CD14-positive monocyte (primary cell): ENCODE results near the gene INSIG2. TPM values are rescaled to one million over a fixed set of nuclear protein-coding genes. Genes with fewer than 3 reads are reported as not detected.

ENCODE experiments used
- DNase-seq, 3 donors: peaks; one replicate each; pipeline ENCODE4 v3.0.0-alpha.2; 2011 to 2022
- H2AFZ ChIP-seq: 2 replicates; pipeline ENCODE4 v1.6.0; 2012; ENCODE audit warnings: mild to moderate bottlenecking, low read depth, low read length, inconsistent platforms; ENCODE audit not compliant: insufficient read depth, poor library complexity, severe bottlenecking
- H3K27ac ChIP-seq, 2 donors: 1 replicate in 1 of 2; 2 replicates in 1 of 2; pipeline ENCODE4 v1.5.1; 2012 to 2013; ENCODE audit warnings: low read length in 2 of 2, control low read depth in 1 of 2, inconsistent platforms in 1 of 2, low read depth in 1 of 2, mild to moderate bottlenecking in 1 of 2
- H3K27me3 ChIP-seq, 2 donors: one replicate each; pipeline versions ENCODE4 v1.6.0 to v1.6.1; 2011 to 2013; ENCODE audit warnings: low read length in 2 of 2; ENCODE audit not compliant: control insufficient read depth in 2 of 2, insufficient read depth in 2 of 2
- H3K36me3 ChIP-seq, 2 donors: replicated peaks in 1 of 2; 1 replicate in 1 of 2; 2 replicates in 1 of 2; pipeline versions ENCODE4 v1.5.1 to v1.6.1; 2012 to 2013; ENCODE audit warnings: low read length in 2 of 2, control low read depth in 1 of 2, inconsistent platforms in 1 of 2, mild to moderate bottlenecking in 1 of 2; ENCODE audit not compliant: insufficient read depth in 2 of 2, control insufficient read depth in 1 of 2
- H3K4me1 ChIP-seq, 2 donors: 1 replicate in 1 of 2; 2 replicates in 1 of 2; pipeline versions ENCODE4 v1.5.1 to v1.6.1; 2012 to 2013; ENCODE audit warnings: low read length in 2 of 2, control low read depth in 1 of 2, inconsistent platforms in 1 of 2, mild to moderate bottlenecking in 1 of 2, moderate library complexity in 1 of 2; ENCODE audit not compliant: insufficient read depth in 2 of 2, control insufficient read depth in 1 of 2
- H3K4me2 ChIP-seq: replicated peaks from 2 replicates; pipeline ENCODE3; 2012; ENCODE audit warnings: low read length, moderate library complexity, mild to moderate bottlenecking; ENCODE audit not compliant: poor library complexity, severe bottlenecking; ENCODE audit errors: extremely low read depth
- H3K4me3 ChIP-seq, 3 experiments: fragments of 200-600 bp in 1 of 3; sonication (generic) in 1 of 3; replicated peaks in 1 of 3; 1 replicate in 2 of 3; 2 replicates in 1 of 3; pipeline ENCODE4 v1.5.1; 2011 to 2013; ENCODE audit warnings: low read length in 3 of 3, mild to moderate bottlenecking in 3 of 3, control low read depth in 2 of 3, low read depth in 2 of 3, inconsistent platforms in 1 of 3, moderate library complexity in 1 of 3
- H3K79me2 ChIP-seq: 2 replicates; pipeline ENCODE4 v1.6.0; 2012; ENCODE audit warnings: mild to moderate bottlenecking, control low read depth, inconsistent platforms, low read length, moderate library complexity; ENCODE audit not compliant: insufficient read depth
- H3K9ac ChIP-seq: 2 replicates; pipeline ENCODE4 v1.6.0; 2017; ENCODE audit warnings: low read length, mild to moderate bottlenecking; ENCODE audit not compliant: insufficient read depth, poor library complexity, severe bottlenecking
- H3K9me3 ChIP-seq, 2 donors: replicated peaks in 1 of 2; 1 replicate in 1 of 2; 2 replicates in 1 of 2; pipeline versions ENCODE4 v1.5.1 to v1.6.1; 2012 to 2013; ENCODE audit warnings: low read length in 2 of 2, control low read depth in 1 of 2; ENCODE audit not compliant: control insufficient read depth in 1 of 2, insufficient read depth in 1 of 2
- H4K20me1 ChIP-seq: 2 replicates; pipeline ENCODE4 v1.6.0; 2012; ENCODE audit warnings: mild to moderate bottlenecking, low read length, control low read depth, moderate library complexity; ENCODE audit not compliant: insufficient read depth
- H3K27ac Mint-ChIP-seq, 7 donors: one replicate each; pipeline ENCODE4 v1.8.0; 2020; ENCODE audit warnings: mild to moderate bottlenecking in 7 of 7, mixed read lengths in 7 of 7, moderate library complexity in 6 of 7, inconsistent platforms in 2 of 7
- H3K27me3 Mint-ChIP-seq, 3 donors: one replicate each; pipeline ENCODE4 v1.8.0; 2021 to 2022; ENCODE audit warnings: low read depth in 3 of 3, mild to moderate bottlenecking in 3 of 3, mixed read lengths in 3 of 3, moderate library complexity in 3 of 3, inconsistent platforms in 1 of 3
- H3K36me3 Mint-ChIP-seq, 2 donors: one replicate each; pipeline ENCODE4 v1.8.0; 2020; ENCODE audit warnings: mixed read lengths in 2 of 2, inconsistent platforms in 1 of 2, mild to moderate bottlenecking in 1 of 2
- H3K4me1 Mint-ChIP-seq: one replicate; pipeline ENCODE4 v1.8.0; 2020; ENCODE audit warnings: mild to moderate bottlenecking, mixed read lengths
- H3K4me3 Mint-ChIP-seq, 2 donors: one replicate each; pipeline ENCODE4 v1.8.0; 2020; ENCODE audit warnings: mild to moderate bottlenecking in 2 of 2, mixed read lengths in 2 of 2, moderate library complexity in 1 of 2
- H3K9me3 Mint-ChIP-seq, 7 donors: one replicate each; pipeline ENCODE4 v1.8.0; 2020 to 2022; ENCODE audit warnings: mixed read lengths in 7 of 7, mild to moderate bottlenecking in 6 of 7, moderate library complexity in 6 of 7, inconsistent platforms in 2 of 7
- WGBS: methylation state at CpG from one replicate; pipeline ENCODE4 v1.1.5; 2013; ENCODE audit warnings: missing lambda C conversion rate; ENCODE audit not compliant: insufficient coverage; 5-methylcytosine and 5-hydroxymethylcytosine counted together
- intact Hi-C, 2 donors: fragments of 100-400 bp; cut with micrococcal nuclease; formaldehyde crosslinking; loops; one replicate each; pipeline versions ENCODE4 v1.15.0 to v1.15.1; 2023
- polyA plus RNA-seq, 3 donors: library from polyadenylated mRNA; depleted of rRNA in 1 of 3; unstranded in 2 of 3; stranded (reverse) in 1 of 3; fragments of 300-500 nt in 2 of 3; fragments of >200 nt in 1 of 3; fragmentation: Illumina TruSeq in 2 of 3; gene quantifications; 1 replicate in 2 of 3; 2 replicates in 1 of 3; pipeline ENCODE4 v1.2.3, GENCODE V29; 2012 to 2021
- TF ChIP-seq, protein P1 (sequence below): fragments of 200-600 bp; IDR thresholded peaks from one replicate; pipeline ENCODE4 v1.8.0; 2022; ENCODE audit warnings: antibody characterized with exemption, mild to moderate bottlenecking

Gene INSIG2
- polyA plus RNA-seq, 3 donors: 13.6 to 17.2 (median 14.8) TPM

GRCh38 chr2:118049140-118049815 is 39.0 kb upstream of the INSIG2 start:
- Mint-ChIP-seq H3K27me3 (peaks cover 1 to 3% (median 3%) of the 10 kb centered on the region in 3 donors), H3K4me3 (no peak overlapping the region)
- no peak overlapping the region for H3K4me2 ChIP-seq

GRCh38 chr2:118049816-118050140 is 38.5 kb upstream of the INSIG2 start:
- H3K9me3 ChIP-seq: no peaks in the 10 kb centered on the region
- peaks cover 21 to 38% of the 10 kb centered on the region in 2 donors for H3K4me1 ChIP-seq
- no peaks in the 10 kb centered on the region for H3K36me3 Mint-ChIP-seq
- H4K20me1 ChIP-seq: no peaks in the 10 kb centered on the region
- TF ChIP-seq, protein P1, sequence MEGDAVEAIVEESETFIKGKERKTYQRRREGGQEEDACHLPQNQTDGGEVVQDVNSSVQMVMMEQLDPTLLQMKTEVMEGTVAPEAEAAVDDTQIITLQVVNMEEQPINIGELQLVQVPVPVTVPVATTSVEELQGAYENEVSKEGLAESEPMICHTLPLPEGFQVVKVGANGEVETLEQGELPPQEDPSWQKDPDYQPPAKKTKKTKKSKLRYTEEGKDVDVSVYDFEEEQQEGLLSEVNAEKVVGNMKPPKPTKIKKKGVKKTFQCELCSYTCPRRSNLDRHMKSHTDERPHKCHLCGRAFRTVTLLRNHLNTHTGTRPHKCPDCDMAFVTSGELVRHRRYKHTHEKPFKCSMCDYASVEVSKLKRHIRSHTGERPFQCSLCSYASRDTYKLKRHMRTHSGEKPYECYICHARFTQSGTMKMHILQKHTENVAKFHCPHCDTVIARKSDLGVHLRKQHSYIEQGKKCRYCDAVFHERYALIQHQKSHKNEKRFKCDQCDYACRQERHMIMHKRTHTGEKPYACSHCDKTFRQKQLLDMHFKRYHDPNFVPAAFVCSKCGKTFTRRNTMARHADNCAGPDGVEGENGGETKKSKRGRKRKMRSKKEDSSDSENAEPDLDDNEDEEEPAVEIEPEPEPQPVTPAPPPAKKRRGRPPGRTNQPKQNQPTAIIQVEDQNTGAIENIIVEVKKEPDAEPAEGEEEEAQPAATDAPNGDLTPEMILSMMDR: no peak
- H3K4me1 Mint-ChIP-seq: peaks cover 30% of the 10 kb centered on the region
- DNase-seq: peak in 2 of 3 donors; percentile 35 to 55
- intact Hi-C loops: loop anchor here (5.0 to 10.0 kb wide), 2 partner anchors 32 to 805 kb away; no protein-coding TSS in a partner anchor
- no peak overlapping the region for H2AFZ ChIP-seq
- peaks cover 0 to 2% (median 0%) of the 10 kb centered on the region in 3 donors for H3K27me3 Mint-ChIP-seq
- H3K9me3 Mint-ChIP-seq: no peaks in the 10 kb centered on the region
- no peaks in the 10 kb centered on the region for H3K36me3 ChIP-seq
- H3K79me2 ChIP-seq: no peaks in the 10 kb centered on the region
- H3K4me2 ChIP-seq: no peak overlapping the region
- peak overlapping the region in 3 of 7 donors; percentile 42 to 66 (median 46) for H3K27ac Mint-ChIP-seq
- no peaks in the 10 kb centered on the region for H3K27me3 ChIP-seq
- no peak overlapping the region for H3K9ac ChIP-seq
- H3K4me3 Mint-ChIP-seq: no peak overlapping the region
- peak overlapping the region in 1 of 2 donors; percentile 18 for H3K27ac ChIP-seq
- H3K4me3 ChIP-seq: no peak overlapping the region

More at GRCh38 chr2:118049140-118049815, 39.0 kb upstream of the INSIG2 start:
- Histone ChIP-seq H3K27ac (peak overlapping the region in 1 of 2 donors; percentile 18), H3K4me1 (peaks cover 17 to 33% of the 10 kb centered on the region in 2 donors), H3K9ac (no peak overlapping the region), H3K36me3 (no peaks in the 10 kb centered on the region), H3K4me3 (no peak overlapping the region), H4K20me1 (no peaks in the 10 kb centered on the region), H2AFZ (no peak overlapping the region), H3K9me3 (no peaks in the 10 kb centered on the region), H3K27me3 (no peaks in the 10 kb centered on the region), H3K79me2 (no peaks in the 10 kb centered on the region)
- Mint-ChIP-seq H3K27ac (peak overlapping the region in 3 of 7 donors; percentile 42 to 66 (median 46)), H3K36me3 (no peaks in the 10 kb centered on the region), H3K4me1 (peaks cover 25% of the 10 kb centered on the region), H3K9me3 (no peaks in the 10 kb centered on the region)
- DNase-seq: no peak
- 21% methylated on average over 2 of the region's 3 CpGs for WGBS
- TF ChIP-seq, protein P1: no peak
- intact Hi-C loops: loop anchor here in 1 of 2 donors (10.0 kb wide), 1 partner anchor 806 kb away; no protein-coding TSS in a partner anchor
